SK-N-MC (cell line): ENCODE data around the gene EVX2.

Experiments
- EZH2 ChIP-seq: fragments of 200-600 bp; sonication (generic); IDR thresholded peaks from one replicate; pipeline ENCODE4 v1.6.1; 2017; ENCODE audit warnings: antibody characterized with exemption
- POLR2AphosphoS5 ChIP-seq: IDR thresholded peaks from 2 replicates; pipeline ENCODE4 v1.6.1; 2012; ENCODE audit warnings: mild to moderate bottlenecking, low read depth, low read length, borderline replicate concordance

DNA sequence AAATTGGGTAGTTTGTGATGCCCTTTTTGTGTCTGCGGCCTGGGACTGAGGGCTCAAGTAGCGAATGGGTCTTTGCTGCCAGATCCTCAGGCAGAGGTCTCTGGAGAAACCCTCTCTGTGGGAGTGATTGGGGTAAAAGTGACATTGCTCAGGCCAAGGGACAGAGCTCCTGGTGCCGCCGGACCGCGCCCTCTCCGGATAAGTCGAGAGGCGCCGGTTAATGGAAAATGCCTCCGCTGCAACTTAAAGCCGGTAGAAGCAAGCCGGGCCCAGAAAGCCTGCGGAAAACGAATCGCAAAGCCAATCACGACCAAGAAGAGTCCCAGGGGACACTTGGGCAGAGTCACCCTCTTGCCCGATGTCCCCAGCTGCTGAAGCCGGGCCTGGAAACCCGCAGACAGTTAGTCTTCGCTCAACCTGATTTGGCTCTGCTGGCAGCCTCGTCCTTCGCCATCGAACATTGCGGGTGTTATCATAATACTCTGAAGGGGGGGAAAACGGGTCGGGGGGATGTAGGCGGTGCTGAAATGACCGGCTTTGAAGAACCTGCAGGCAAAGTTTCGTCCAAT lies 15.5 kb upstream of the EVX2 start:
- TF ChIP-seq POLR2AphosphoS5 (no peak), EZH2 (no peak)
